ENCODE results near the gene RAB17.

RAB17 gene

GRCh38 chr2:237534380-237534779, 56.2 kb downstream of the RAB17 start:
- no peak for DNase-seq

DNA sequence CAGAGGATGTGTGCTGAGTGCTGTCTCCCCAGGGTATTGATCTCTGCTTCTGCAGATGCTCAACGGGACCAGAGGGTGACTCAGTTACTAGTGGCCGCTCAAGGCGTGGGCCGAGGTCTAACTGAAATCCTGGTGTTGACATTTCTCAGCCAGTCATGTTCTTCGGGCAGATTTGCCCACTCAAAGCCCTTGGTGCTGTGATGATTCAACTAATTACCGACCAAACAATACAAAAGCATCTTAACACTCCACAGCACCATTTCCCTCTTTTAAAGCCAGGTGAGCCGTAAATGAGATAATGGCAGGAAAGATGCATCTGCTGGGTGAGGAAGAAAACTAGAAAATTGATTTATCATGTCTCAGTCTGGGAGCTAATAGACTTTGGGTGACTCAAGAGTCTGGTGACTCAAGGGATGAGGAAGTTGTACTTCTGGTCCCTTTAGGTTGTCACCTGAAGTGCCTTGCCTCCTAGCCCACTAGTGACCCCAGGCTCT, 56.8 kb downstream of the RAB17 start:
- DNase-seq = no peak

- no peak for DNase-seq
Measured at GRCh38 chr2:237532160-237532559, 58.4 kb downstream of the RAB17 start.

DNA sequence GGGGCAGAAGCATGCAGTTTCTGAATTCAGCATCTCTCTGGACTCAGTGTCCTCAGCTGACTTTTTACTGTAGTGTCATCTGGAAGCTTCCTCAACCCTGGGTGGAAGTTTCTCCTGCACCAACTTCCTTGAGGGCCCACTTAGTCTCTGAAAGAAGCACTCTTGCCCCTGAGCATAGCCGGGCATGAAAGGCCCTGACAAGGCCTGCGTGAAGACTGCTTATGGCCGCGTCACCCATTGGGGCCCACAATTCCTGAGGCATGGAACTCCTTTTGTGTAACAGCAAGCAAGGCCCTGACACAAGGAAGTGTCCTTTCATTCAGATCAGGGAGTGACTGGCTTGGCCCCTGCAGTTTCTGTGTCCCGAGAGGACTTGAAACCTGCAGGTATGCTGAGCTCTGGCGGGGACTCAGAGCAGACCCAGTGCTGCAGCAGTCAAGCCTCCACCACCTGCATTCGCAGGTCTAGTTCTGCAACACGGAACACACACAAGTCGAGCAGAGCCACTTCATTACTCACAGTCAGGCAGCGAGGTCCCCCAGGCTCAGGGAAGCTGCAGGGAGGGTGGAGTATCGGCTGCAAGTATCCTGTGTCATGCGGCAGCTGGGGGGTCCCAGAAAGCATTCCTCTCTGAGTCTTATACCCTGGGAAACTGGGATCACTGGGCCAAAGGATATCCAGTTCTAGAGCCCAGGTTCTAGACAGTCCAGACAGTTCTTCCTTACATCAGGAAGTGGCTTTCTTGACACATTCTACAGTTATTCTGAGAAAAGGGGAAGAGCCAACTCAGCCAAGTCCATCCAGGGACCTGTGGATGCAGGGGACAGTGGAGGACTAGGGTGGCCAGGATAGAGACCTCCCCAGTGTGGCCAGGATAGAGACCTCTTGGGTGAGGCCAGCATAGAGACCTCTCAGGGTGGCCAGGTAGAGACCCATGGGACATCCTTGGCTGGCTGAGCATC, 59.8 kb downstream of the RAB17 start:
- DNase-seq = no peak

DNA sequence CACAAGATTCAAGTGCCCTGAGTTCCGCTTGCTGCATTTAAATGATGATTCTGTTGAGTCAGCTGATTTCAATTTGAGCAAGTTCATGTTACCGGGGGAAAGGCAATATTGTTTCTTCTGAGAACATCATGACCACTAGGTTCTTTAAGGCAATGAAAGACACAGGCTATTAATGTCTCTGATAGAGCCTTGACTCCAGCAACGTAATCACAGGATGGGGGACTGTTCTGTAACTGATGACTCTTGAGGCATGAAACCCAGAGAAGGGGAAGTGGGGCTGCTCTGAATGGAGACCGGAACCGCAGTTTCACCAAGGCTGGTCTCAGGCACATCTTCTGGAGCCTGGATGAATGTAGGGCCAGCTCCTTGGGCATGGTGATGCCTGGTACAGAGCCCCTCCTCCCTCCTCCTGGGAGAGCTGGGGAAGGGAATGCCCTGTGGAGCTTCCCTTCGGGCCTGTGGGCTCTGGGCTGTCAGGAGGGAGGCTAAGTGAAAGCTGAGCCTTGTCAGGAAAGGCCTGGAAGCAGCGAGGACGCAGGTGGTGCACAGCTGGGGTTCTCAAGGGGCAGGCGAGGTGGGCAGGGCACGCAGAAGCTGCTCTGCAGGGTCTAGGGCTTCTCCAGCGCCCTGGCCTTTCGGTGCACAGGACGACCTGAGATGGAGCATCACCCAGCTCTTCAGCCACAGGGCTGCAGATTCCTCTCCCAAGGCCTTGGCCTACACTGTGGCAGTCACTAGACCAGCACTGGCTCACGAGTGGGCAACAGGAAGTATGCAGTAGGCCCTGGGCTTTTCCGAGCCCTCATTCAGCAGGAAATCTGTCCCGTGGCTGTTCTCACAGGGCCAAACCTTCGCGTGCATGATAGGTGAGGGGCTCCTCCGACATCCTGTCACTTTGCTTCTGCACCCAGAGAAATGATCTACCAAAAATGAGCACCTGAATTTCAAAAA, 60.8 kb downstream of the RAB17 start:
- DNase-seq = no peak

DNA sequence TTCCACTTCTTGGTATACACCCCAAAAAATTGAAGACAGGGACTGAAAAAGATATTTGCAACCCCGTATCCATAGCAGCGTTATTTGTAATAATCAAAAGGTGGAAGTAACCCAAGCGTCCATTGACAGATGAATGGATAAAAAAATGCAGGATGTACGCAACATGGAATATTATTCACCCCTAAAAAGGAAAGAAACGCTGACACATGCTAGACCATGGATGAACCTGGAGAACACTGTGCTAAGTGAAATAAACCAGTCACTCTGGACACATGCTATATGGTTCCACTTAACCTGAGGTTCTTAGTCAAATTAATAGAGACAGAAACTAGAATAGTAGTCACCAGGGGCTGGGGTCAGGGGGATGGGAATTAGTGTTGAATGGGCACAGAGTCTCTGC, 62.8 kb downstream of the RAB17 start:
- DNase-seq = no peak

DNA sequence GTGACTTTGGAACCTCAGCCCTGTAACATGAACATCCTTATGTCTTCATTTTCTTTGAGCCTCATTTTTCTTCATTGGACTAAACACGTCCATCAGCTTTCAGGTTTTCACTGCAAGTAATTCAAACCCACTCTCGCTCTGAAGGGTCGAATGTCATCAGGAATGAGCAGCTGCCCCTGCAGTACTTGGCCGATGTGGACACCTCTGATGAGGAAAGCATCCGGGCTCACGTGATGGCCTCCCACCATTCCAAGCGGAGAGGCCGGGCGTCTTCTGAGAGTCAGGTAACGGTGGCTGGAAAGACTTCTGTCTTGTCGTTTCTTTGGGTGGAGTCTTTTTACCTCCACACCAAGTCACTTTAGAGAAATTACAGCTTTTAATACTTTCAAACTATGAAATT, 63.3 kb downstream of the RAB17 start:
- DNase-seq = no peak

DNA sequence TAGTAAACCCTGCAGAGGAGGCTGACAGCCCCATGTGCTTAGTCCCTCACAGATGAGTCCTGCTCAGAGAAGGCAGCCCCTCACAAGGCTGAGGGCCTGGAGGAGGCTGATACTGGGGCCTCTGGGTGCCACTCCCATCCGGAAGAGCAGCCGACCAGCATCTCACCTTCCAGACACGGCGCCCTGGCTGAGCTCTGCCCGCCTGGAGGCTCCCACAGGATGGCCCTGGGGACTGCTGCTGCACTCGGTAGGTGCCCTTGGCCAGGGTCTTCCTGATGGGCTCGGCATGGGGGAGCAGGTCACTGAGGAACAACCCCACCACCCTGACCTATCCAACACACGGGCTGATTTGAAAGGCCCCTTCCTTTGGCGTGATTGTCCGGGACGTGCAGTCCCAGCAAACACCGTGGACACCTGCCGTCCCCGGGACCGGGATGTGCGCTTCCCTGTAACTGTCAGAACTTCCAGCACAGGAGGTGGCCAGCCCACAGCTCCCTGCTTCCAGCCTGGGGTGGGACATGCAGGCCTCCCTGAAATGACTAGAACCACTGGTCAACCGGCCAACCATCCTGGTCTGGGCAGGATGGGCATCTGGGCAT, 64.9 kb downstream of the RAB17 start:
- no peak for DNase-seq

- no peak for DNase-seq
Measured at GRCh38 chr2:237524631-237525030, 65.9 kb downstream of the RAB17 start.
